ENCODE results near the gene STK32C. TPM values are rescaled to one million over a fixed set of nuclear protein-coding genes. Genes with fewer than 3 reads are reported as not detected.

STK32C gene
- total RNA-seq, 1 experiment from 2014 or later, result 22.5 TPM

DNA sequence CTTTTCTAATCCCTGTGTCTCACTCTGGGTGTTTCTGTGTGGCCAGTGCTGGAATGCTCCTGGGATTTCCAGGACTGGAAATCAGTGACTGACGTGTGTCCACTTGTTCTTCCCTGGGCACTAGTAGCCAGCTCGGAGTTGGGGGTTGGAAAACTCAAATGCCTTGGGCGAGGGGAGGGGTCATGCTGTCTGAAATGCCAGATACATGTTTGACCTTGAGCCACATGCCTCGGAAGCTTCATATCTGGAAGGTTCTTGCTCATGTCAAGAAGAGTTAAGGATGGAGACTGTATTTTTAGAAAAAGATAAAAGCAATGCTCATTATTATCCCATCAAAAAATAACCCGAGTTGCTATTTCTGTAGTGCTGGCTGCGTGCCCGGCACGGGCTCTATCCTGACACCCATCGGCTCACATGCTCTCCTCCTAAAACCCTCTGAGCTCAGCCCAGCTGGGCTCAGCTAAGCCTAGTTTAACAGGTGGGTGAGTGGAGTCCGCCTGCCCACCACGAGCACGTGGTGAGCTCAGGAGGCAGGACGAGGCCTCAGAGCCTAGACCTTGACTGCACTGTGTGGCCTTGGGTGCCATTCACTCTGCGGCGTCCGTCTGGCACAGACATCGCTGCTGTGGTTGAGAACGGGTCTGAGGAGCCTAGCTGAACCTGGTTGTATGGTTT, 114.6 kb downstream of the STK32C start:
- in situ Hi-C loops (cut with HindIII; ENCODE audit: low pct_unique_long_range_greater_than_20kb, low sequenced_read_pairs), result no loop called here
- no peak for DNase-seq (ENCODE audit: low read depth)

DNA sequence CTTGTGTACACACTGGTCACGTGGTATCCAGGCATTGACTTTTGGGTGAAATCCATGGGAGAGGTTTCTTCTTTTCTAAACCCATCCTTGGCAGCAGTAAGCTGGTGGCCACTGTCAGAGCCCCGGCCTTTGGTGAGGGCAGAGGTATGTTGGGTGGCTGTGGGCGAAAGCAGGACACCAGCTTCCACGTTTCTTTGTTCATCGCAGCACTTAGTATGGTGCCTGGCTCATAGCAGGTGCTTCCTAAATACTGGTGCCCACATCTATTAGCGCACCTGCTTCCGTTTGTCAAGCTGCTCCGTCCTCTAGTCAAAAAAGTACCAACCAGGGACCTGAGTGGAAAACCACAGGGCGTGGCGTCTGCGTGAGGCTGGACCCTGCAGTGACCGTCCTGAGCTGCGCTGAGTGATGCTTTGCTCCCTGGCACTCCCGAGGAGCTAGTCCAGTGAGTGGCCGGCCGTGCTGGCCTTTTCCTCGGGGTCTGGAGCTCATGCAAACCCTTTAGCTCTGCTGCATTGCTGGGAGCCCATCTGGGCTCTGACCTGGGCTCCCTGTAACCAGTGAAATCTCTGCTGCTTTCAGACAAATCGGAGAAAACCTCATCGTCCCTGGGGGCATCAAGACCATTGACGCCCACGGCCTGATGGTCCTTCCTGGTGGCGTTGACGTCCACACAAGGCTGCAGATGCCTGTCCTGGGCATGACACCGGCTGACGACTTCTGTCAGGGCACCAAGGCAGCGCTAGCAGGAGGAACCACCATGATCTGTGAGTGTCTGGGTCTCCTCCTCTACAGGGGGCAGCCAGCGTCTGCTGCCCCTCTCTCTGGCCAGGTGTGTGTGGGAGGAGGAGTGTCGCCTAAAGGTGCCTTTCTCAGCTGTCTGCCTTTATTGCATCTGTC, 115.4 kb downstream of the STK32C start:
- in situ Hi-C loops (cut with HindIII; ENCODE audit: low pct_unique_long_range_greater_than_20kb, low sequenced_read_pairs), result no loop called here
- DNase-seq (ENCODE audit: low read depth), result no peak

DNA sequence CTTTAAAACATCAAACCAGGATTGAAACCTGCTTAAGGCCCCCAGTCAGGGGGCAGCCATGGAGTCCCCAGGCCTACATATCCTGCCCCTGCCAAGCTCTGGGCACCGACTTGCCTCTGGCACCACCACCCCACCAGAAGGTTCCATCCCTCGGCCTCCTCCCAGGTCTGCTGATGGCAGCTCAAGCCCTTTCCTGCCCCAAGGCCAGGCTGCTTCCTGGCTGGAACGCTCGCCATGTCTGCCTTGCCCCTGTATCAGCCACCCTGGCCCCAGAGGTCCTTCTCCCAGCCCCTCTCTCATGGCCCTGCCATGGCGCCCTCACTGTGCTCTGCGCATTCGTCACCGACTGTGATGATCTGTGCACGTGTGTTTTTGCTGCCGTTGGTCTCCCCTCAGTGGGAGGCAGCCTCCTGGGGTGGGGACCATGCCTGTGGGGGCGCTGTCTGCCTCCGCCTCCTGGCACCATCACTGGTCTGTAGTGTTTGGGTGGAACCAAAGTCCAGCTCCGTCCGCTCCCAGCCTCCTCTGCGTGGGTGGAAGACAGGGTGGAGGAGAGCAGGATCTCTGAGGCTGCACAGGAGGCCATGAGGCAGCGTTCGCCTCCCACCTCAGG, 117.8 kb downstream of the STK32C start:
- in situ Hi-C loops (cut with HindIII; ENCODE audit: low pct_unique_long_range_greater_than_20kb, low sequenced_read_pairs), result no loop called here
- DNase-seq (ENCODE audit: low read depth), result no peak

DNA sequence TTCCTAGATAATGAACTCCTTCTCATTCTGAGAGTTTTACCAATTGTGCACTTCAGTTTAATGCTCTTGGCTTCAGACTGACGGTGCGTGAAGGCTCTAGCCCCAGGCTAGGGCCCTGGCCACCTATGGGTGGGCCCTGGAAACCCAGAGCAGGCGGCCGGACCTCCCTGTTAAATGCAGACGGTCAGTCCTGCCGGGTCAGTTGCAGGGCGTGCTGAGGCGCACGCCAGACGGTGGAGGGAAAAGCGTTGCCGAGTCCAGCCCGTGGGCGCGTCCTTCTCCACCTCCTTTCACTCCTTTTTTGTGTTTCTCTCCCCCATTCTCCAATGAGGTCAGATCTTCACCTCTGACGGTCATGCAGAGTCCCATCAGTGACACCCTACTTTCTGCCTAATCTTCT, 118.7 kb downstream of the STK32C start:
- no peak for DNase-seq (ENCODE audit: low read depth)
- in situ Hi-C loops (cut with HindIII; ENCODE audit: low pct_unique_long_range_greater_than_20kb, low sequenced_read_pairs), result no loop called here

DNA sequence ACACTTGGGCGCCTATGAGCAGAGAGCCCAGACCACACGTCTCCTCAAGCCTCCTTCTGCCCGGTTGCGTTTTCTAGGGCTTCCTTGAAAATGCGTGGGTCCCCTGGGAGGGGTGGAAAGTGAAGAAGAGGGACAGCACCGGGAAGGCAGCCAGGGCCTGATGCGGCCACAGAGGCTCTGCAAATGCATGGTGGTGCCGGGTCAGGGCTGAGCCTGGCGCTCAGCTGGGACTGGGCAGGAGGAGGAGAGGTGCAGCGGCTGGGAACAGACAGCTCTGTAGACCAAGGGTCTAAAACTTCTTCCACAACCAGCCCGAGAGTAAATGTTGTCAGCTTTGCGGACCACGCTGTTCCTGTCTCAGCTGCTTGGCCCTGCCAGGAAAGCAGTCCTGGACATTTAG, 119.4 kb downstream of the STK32C start:
- in situ Hi-C loops (cut with HindIII; ENCODE audit: low pct_unique_long_range_greater_than_20kb, low sequenced_read_pairs), result no loop called here
- DNase-seq (ENCODE audit: low read depth), result no peak

DNA sequence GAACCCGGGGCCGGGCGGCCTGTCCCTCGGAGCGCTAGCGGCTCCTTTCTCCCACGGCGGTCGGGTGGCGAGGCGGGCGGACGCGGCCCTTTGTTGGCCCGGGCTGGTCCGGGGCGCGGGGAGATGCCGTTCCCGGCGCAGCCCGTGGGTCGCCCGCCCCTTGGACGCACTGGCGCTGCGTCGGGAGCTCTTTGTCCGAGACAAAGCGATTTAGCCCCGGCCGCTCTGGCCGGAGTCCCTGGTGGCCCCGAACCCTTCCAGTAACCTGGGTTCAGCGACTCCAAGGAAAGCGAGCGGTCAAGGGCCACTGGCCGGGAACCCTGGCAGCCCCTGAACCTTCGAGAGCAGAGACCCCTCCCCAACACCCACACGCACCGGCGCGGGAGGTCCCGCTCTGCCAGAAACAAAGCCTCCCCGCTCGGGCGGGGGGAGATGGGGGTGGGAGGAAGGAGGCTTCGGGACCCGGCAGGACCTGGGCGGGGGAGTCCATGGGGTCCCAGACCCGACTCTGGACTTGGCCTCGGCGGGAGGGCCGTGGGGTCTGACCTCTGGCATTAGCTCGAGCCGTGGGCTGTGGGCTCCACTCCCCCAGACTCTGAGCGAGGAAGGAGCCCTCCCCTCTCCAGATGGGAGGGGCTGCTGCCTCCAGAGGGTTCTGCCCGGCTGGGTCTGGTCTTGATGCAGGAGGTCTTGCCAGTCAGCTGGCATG, 120.2 kb downstream of the STK32C start:
- in situ Hi-C loops (cut with HindIII; ENCODE audit: low pct_unique_long_range_greater_than_20kb, low sequenced_read_pairs), result no loop called here
- no peak for DNase-seq (ENCODE audit: low read depth)

DNA sequence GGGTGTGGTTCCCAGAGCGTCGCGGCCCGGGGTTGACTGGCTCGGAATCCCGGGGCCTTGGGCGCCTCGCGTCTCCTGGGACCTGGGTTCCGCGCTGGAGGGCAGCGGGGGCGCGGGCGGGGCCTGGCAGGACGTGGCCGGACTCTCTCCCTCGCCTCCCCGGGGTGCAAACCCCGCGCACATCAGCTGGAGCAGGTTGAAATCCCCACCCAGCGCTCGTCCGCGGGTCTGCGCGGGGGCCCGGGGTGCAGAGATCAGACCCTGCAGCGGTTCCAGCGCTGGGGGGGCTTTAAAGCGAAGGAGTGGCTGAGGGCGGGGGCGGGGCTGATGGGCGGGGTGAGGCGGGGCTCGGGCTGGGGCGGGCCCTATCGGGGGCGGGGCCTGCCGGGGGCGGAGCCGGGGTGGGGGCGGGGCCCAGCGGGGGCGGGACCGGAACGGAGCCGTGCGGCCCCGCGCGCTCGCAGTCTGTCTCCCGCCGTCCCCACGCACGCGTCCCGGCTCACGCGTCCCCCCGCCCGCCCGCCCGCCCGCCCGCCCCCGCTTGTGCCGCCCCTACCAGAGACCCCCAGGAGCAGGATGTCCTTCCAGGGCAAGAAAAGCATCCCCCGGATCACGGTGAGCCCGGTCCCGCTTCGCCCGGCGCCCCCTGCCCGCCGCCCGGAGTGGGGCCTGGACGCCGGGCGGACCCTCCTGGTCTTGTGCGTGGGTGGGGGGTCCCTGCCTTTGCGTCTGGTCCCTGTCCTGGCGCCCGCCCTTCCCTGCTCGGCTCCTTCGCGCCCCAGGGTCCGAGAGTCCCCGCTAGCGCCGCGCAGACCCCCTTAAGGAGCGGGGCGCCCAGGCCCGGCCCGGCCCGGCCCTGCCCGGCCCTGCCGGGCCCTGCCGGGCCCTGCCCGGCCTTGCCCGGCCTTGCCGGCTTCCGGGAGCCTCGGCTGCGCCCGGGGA, 121.0 kb downstream of the STK32C start, which contains the start of gene DPYSL4:
TSS of gene DPYSL4 (plus strand) at position 461 of the 942 bp plus-strand sequence. CDS start at position 577, 116 bp downstream.
- in situ Hi-C loops (cut with HindIII; ENCODE audit: low pct_unique_long_range_greater_than_20kb, low sequenced_read_pairs), result no loop called here
- DNase-seq (ENCODE audit: low read depth), result no peak

DNA sequence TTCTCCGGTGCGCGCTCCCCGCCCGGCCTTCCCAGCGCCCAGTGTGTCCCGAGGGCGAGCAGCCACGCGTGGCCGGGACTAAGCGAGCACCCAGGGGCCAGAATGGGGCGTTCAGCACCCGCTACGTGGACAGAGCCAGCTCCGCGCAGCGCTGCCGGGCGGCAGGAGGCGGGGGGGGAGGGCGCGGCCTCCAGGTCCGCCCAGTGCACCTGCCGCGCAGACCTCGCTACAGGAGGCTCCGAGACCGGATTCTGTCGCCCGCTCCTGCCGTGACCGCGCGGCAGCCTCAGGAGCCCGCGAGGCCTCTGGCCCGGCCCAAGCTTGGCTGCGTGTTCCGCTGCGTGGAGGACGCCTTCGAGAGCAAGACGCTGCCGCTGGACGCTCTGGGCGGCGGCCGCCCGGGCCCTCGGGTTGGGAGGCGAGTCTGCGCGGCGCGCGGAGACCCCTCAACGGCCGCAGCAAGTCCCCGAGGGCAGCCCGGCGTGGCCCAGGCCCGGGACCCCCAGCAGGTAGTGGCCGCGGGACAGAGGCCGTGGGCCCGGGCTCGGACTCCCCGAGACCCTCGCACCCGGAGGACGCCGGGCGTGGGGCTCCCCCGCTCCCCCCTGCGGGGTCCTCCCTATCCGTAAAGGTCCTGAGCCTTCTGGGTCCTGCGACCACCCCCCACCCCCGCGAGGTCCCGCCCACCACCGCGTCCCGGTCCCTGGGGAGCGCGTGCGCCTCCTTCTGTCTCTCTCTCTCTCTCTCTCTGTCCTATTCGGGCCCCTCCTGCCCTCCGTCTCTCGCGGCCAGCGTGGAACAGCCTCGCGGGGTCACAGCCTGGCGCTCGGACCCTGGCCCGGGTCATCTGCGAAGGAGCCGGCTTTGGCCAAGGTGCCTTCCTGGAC, 121.9 kb downstream of the STK32C start:
- in situ Hi-C loops (cut with HindIII; ENCODE audit: low pct_unique_long_range_greater_than_20kb, low sequenced_read_pairs), result no loop called here

DNA sequence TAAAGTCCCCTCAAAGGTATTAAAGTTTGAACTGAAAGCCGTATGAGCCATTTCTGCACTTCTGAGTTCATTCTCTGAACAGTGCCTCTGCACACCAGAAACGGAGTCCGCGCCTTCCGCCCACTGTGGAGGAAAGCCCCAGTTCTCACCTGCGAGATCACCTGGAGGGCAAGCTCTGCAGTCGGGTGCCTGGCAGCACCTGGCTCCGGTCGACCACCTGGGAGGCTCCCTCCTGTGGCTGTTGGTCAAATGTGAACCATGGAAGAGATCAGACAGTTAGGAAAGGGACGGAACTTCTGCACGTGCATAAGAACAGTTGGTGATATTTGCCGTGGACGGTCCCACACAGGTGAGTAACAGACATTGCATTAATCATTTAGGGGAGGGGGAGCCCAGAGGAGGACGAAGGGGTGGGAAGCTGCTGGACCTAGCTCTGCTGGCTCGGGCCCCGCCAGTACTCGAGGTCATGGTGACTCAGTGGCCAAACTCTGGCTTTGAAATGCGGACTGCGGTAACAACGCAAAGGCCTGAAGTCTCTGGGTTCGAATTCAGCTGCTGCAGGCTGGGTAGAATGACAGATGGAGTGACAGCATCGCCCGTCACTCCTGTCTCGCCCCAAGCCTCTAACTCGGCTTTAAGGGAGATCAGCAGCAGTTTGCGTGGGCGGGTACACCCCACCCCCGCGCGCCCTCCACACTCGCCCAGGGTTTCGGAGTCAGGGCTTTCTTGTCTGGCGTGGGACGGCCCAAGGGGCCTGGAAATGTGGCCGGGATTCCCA, 122.7 kb downstream of the STK32C start:
- in situ Hi-C loops (cut with HindIII; ENCODE audit: low pct_unique_long_range_greater_than_20kb, low sequenced_read_pairs), result no loop called here
- no peak for DNase-seq (ENCODE audit: low read depth)

More for the DNA sequence above, 121.9 kb downstream of the STK32C start:
- DNase-seq (ENCODE audit: low read depth), result peak; percentile 58

DNA sequence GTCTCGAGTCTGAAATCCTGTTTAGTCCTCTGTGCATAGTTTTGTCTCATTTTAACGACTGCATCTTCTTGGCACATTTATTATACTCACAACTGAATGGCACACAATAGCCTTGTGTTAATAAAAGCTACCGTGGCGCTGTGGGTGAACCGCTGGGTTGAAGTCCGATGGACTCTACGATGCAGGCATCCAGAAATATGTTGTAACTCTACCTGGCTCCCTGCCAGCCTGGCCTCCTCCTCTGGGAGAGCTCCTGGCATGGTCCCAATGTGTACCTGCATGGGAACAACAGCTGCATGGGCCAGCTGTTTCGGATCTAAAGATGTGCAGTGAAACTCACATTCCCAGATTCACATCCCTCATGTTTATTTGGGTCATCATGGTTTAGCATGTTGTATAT, 124.7 kb downstream of the STK32C start:
- in situ Hi-C loops (cut with HindIII; ENCODE audit: low pct_unique_long_range_greater_than_20kb, low sequenced_read_pairs), result no loop called here
- DNase-seq (ENCODE audit: low read depth), result no peak

DNA sequence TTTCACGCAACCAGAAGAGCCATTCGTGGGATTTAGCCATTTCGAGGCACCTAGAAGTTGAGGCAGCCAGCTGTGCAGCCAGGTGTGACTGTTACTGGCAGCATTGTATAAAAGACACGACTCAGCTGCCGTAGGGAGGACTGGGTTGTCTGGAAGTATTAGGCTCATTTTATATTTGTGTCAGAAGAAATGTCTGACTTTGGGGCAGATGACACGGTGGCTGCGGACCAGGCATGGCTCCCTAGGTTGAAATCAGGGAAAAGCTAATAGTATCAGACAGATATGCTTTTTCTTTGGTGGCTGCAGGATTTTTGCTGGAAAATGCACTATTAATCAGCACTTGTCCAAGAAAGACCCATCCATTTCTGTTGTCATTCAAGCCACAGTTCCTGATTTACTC, 125.2 kb downstream of the STK32C start:
- no peak for DNase-seq (ENCODE audit: low read depth)
- in situ Hi-C loops (cut with HindIII; ENCODE audit: low pct_unique_long_range_greater_than_20kb, low sequenced_read_pairs), result no loop called here

DNA sequence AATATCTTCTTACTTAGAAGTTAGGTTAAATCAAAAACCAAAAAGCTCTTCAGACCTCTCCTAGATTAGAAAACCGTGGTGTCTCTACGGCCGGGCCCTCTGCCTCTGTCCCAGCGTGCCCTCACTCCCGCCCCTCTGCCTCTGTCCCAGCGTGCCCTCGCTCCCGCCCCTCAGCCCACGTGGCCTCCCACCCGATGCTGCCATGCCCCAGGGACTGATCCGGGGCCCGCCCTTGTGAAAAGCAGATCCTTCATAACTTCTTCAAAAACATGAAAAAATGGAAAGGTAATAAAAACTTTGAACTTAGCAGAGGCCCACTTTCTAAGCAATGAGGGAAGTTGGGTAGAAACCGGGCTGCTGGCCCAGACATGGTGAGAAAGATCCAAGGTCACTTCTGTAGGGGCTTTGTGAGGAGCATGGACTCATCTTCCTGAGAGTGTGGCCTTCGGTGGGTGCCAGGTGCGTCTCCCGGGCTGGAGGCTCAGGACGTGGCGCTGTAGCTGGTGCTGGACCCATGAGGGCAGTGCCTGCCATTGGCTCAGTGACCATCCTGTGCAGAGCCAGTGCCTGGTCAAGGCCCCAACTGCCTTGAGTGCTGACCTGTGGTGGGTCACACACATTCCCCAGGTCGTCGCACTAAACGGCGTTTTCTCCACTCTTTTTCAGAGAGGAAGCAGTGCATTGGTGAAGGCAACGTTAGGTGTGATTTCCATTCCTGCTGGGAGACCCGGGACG, 125.9 kb downstream of the STK32C start:
- DNase-seq (ENCODE audit: low read depth), result no peak
- in situ Hi-C loops (cut with HindIII; ENCODE audit: low pct_unique_long_range_greater_than_20kb, low sequenced_read_pairs), result no loop called here

DNA sequence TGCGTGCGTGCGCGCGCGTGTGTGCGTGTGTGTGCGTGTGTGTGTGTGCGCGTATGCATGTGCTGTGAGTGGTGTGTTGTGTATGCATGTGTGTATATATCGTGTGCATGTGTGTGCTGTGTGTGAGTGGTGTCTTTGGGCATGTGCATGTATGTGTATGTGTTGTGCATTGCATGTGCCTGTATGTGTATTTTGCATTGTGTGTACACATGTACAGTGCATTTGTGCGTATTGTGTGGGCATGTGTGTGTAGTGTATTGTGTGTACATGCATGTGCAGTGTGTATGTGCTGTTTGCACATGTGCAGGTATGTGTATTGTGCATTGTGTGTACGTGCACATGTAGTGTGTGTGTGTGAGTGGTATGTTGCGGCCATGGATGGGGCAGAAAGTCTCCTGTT, 127.0 kb downstream of the STK32C start:
- DNase-seq (ENCODE audit: low read depth), result no peak
- in situ Hi-C loops (cut with HindIII; ENCODE audit: low pct_unique_long_range_greater_than_20kb, low sequenced_read_pairs), result no loop called here

DNA sequence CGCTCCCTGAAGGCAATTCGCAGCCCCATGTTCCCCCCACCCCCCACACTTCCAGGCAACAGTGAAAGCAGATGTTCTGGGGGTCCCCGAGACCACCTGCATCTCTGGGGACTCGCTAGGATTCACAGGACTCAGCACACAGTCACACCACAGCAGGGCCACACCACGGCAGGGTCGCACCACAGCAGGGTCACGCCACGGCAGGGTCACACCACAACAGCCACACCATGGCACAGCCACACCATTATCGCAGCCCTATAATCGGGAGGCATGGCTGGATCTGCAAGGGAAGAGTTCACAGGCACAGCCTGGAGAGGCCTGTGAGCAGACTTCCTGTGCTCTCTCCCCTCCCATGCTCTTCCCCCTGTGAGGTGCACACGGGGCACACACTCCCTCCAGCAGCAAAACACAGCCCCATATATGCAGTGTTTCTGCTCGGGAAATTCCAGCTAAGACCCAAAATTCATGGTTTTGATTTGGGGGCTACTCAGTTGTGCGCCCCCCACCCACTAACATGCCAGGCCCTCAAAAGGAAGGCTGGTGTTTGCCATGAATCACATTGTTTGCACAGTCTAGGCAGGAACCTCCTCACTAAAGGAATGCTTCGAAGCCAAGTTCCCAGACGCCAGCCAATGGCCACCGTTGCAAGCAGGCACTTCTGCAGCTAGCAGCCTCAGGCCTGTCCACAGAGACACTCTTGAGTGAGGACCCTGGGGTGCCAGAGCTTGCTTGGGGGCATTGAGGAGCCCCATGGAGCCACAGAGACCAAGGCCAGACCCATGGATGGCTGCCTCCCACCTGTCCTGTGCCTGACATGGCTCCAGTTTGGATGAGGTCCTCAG, 128.0 kb downstream of the STK32C start:
- in situ Hi-C loops (cut with HindIII; ENCODE audit: low pct_unique_long_range_greater_than_20kb, low sequenced_read_pairs), result no loop called here
- DNase-seq (ENCODE audit: low read depth), result no peak

Data from Caki2 (cell line).